PC-9 (cell line): Measurements from ENCODE around the gene PPFIBP1.

Source experiments
- EZH2 ChIP-seq: fragments of 200-600 bp; sonication (generic); IDR thresholded peaks from 2 replicates; pipeline ENCODE4 v1.8.0; 2017; ENCODE audit warnings: antibody characterized with exemption, low read depth
- TF ChIP-seq, protein P1 (sequence below): fragments of 200-600 bp; sonication (generic); conservative IDR thresholded peaks from 2 replicates; pipeline ENCODE4 v1.6.1; 2017; ENCODE audit warnings: mixed run types, antibody characterized with exemption, mild to moderate bottlenecking, moderate library complexity

DNA sequence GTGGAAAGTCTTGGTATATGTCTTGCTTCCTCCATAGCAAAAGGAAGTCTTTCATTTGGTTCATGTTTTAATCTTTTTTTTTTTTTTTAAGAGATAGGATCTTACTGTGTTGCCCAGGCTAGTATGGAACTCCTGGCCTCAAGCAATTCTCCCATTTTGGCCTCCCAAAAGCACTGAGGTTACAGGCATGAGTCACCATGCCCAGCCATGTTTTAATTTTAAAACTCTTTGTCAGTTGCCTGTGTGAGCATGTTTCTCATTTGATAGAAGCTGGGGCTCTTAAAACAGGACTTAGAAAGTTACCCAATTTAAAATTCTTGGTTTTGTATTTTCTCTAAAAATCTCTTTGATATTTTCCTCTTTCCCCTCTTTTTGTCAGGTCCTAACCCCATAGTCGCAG lies 127.2 kb downstream of the PPFIBP1 start:
- TF ChIP-seq, protein P1, sequence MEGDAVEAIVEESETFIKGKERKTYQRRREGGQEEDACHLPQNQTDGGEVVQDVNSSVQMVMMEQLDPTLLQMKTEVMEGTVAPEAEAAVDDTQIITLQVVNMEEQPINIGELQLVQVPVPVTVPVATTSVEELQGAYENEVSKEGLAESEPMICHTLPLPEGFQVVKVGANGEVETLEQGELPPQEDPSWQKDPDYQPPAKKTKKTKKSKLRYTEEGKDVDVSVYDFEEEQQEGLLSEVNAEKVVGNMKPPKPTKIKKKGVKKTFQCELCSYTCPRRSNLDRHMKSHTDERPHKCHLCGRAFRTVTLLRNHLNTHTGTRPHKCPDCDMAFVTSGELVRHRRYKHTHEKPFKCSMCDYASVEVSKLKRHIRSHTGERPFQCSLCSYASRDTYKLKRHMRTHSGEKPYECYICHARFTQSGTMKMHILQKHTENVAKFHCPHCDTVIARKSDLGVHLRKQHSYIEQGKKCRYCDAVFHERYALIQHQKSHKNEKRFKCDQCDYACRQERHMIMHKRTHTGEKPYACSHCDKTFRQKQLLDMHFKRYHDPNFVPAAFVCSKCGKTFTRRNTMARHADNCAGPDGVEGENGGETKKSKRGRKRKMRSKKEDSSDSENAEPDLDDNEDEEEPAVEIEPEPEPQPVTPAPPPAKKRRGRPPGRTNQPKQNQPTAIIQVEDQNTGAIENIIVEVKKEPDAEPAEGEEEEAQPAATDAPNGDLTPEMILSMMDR: no peak
- TF ChIP-seq EZH2: no peak
